ENCODE measurements around the gene FAM3D.
"Not testable (repeated sequence)": the region's sequence is repeated elsewhere in the genome, so short reads cannot be mapped to it uniquely, and the experiment has no call there.

GRCh38 chr3:58708983-58709382 lies 42.4 kb upstream of the FAM3D start:
- TF ChIP-seq EZH2 (IDR thresholded peaks at IDR 0.05; ENCODE audit: low read length); CTCF (optimal IDR thresholded peaks at IDR 0.05 in 1 of 3, IDR thresholded peaks at IDR 0.05 in 1 of 3, conservative IDR thresholded peaks at IDR 0.05 in 1 of 3; ENCODE audit: extremely low read depth in 1 of 3, insufficient read depth in 2 of 3, low read length in 3 of 3): not testable (repeated sequence)

Measured in keratinocyte (primary cell).